IMR-90 (cell line): ENCODE results near the gene TNFRSF18. TPM values are rescaled to one million over a fixed set of nuclear protein-coding genes. Genes with fewer than 3 reads are reported as not detected.

Experiments used
- ATAC-seq: fragments of 200-7000 bp; cut with Tn5 transposase; 2 replicates; pipeline ENCODE4 v1.9.1; 2020; ENCODE audit warnings: low read depth, mild to moderate bottlenecking, moderate library complexity
- BruUV-seq: library from RNA; stranded (reverse); fragments of 400-500 nt; replicated peaks from 2 replicates; lab custom pipeline; 2021; lab: Mats Ljungman, UMichigan
- CTCF ChIA-PET: fragments of 300-600 bp; formaldehyde crosslinking; extraction: SDS; loops from one replicate; lab custom pipeline; 2021; ENCODE audit warnings: antibody characterized with exemption; lab: Yijun Ruan, JAX
- POLR2A ChIA-PET: fragments of 300-600 bp; sonication (Branson Sonifier 250); formaldehyde crosslinking; loops from one replicate; lab custom pipeline; 2022; ENCODE audit warnings: antibody characterized with exemption; ENCODE audit not compliant: unreplicated experiment; lab: Charles Lee
- DNase-seq: peaks from one replicate; pipeline ENCODE4 v3.0.0; 2013
- H2AFZ ChIP-seq: replicated peaks from 2 replicates; pipeline ENCODE3; 2013; ENCODE audit warnings: low read length, mild to moderate bottlenecking; ENCODE audit not compliant: poor library complexity
- H2AK5ac ChIP-seq: 2 replicates; pipeline ENCODE4 v1.6.1; 2013; ENCODE audit warnings: low read depth, low read length, inconsistent platforms
- H2AK9ac ChIP-seq: replicated peaks from 2 replicates; pipeline ENCODE3; 2013; ENCODE audit warnings: mild to moderate bottlenecking, low read depth, low read length, moderate library complexity; ENCODE audit not compliant: poor library complexity
- H2BK120ac ChIP-seq: 2 replicates; pipeline ENCODE4 v1.6.1; 2013; ENCODE audit warnings: low read depth, low read length, inconsistent platforms
- H2BK15ac ChIP-seq: 3 replicates; pipeline ENCODE4 v1.6.1; 2013; ENCODE audit warnings: low read depth, low read length, inconsistent platforms
- H2BK20ac ChIP-seq: 2 replicates; pipeline ENCODE4 v1.6.1; 2013; ENCODE audit warnings: low read depth, mild to moderate bottlenecking, inconsistent platforms, low read length, moderate library complexity
- H2BK5ac ChIP-seq: 2 replicates; pipeline ENCODE4 v1.6.1; 2013; ENCODE audit warnings: mild to moderate bottlenecking, low read depth, low read length, inconsistent platforms; ENCODE audit not compliant: poor library complexity, severe bottlenecking
- H3K14ac ChIP-seq: replicated peaks from 2 replicates; pipeline ENCODE4 v1.6.1; 2013; ENCODE audit warnings: low read depth, low read length, inconsistent platforms
- H3K18ac ChIP-seq: 2 replicates; pipeline ENCODE4 v1.6.1; 2013; ENCODE audit warnings: low read depth, low read length, control low read depth
- H3K23ac ChIP-seq: 2 replicates; pipeline ENCODE4 v1.6.1; 2013; ENCODE audit warnings: low read depth, low read length, inconsistent platforms
- H3K27ac ChIP-seq: 2 replicates; pipeline ENCODE4 v1.5.1; 2013; ENCODE audit warnings: mild to moderate bottlenecking, control low read depth, low read length; ENCODE audit not compliant: insufficient read depth
- H3K27me3 ChIP-seq: 2 replicates; pipeline ENCODE4 v1.6.1; 2013; ENCODE audit warnings: low read length; ENCODE audit not compliant: control insufficient read depth, insufficient read depth
- H3K36me3 ChIP-seq: 2 replicates; pipeline ENCODE4 v1.6.1; 2013; ENCODE audit warnings: low read length, mixed read lengths; ENCODE audit not compliant: control insufficient read depth, insufficient read depth
- H3K4ac ChIP-seq: 2 replicates; pipeline ENCODE4 v1.6.1; 2013; ENCODE audit warnings: low read depth, low read length, inconsistent platforms
- H3K4me1 ChIP-seq: 2 replicates; pipeline ENCODE4 v1.6.1; 2013; ENCODE audit warnings: low read length, mixed read lengths; ENCODE audit not compliant: control insufficient read depth, insufficient read depth
- H3K4me2 ChIP-seq: 2 replicates; pipeline ENCODE4 v1.6.1; 2013; ENCODE audit warnings: low read depth, mild to moderate bottlenecking, control low read depth, low read length, moderate library complexity
- H3K4me3 ChIP-seq: 2 replicates; pipeline ENCODE4 v1.5.1; 2013; ENCODE audit warnings: low read depth, mild to moderate bottlenecking, control low read depth, low read length, moderate library complexity; ENCODE audit not compliant: insufficient read depth
- H3K56ac ChIP-seq: 2 replicates; pipeline ENCODE4 v1.6.1; 2013; ENCODE audit warnings: low read length, inconsistent platforms; ENCODE audit not compliant: insufficient read depth; ENCODE audit errors: extremely low read depth
- H3K79me1 ChIP-seq, 2 experiments: 2 replicates each; pipeline ENCODE4 v1.6.1; 2013; ENCODE audit warnings: low read length in 2 of 2, inconsistent platforms in 1 of 2, low read depth in 1 of 2
- H3K9ac ChIP-seq: 2 replicates; pipeline ENCODE4 v1.6.1; 2013; ENCODE audit warnings: low read depth, low read length, control low read depth
- H3K9me1 ChIP-seq: 2 replicates; pipeline ENCODE4 v1.6.1; 2013; ENCODE audit warnings: low read length, inconsistent platforms; ENCODE audit not compliant: insufficient read depth
- H3K9me3 ChIP-seq: 2 replicates; pipeline ENCODE4 v1.6.1; 2013; ENCODE audit warnings: low read length; ENCODE audit not compliant: control insufficient read depth, insufficient read depth
- H4K20me1 ChIP-seq: 2 replicates; pipeline ENCODE4 v1.6.1; 2013; ENCODE audit warnings: low read length, inconsistent platforms; ENCODE audit not compliant: insufficient read depth
- H4K5ac ChIP-seq: 2 replicates; pipeline ENCODE4 v1.6.1; 2013; ENCODE audit warnings: mild to moderate bottlenecking, low read depth, low read length, control low read depth
- H4K8ac ChIP-seq, 2 experiments: 2 replicates each; pipeline ENCODE4 v1.6.1; 2013; ENCODE audit warnings: low read depth in 2 of 2, low read length in 2 of 2, control low read depth in 1 of 2, inconsistent platforms in 1 of 2
- H4K91ac ChIP-seq: 2 replicates; pipeline ENCODE4 v1.6.1; 2013; ENCODE audit warnings: low read depth, low read length, inconsistent platforms; ENCODE audit not compliant: insufficient read depth
- FOS ChIP-seq: fragments of 150-350 bp; IDR thresholded peaks from 2 replicates; pipeline ENCODE4 v1.6.1; 2016; ENCODE audit warnings: low read depth, low read length
- MXI1 ChIP-seq: IDR thresholded peaks from 2 replicates; pipeline ENCODE4 v1.6.1; 2012; ENCODE audit warnings: low read depth, mild to moderate bottlenecking, low read length, moderate library complexity, borderline replicate concordance
- NFE2L2 ChIP-seq: fragments of 150-350 bp; IDR thresholded peaks from 2 replicates; pipeline ENCODE4 v1.6.1; 2016; ENCODE audit warnings: low read depth, mild to moderate bottlenecking, low read length
- POLR2A ChIP-seq: IDR thresholded peaks from 2 replicates; pipeline ENCODE4 v1.6.1; 2012; ENCODE audit warnings: mild to moderate bottlenecking, low read depth, low read length
- RAD21 ChIP-seq: IDR thresholded peaks from 2 replicates; pipeline ENCODE4 v1.6.1; 2012; ENCODE audit warnings: low read length, improper control_type of control experiment
- RCOR1 ChIP-seq: IDR thresholded peaks from 2 replicates; pipeline ENCODE4 v1.6.1; 2012; ENCODE audit warnings: mild to moderate bottlenecking, low read length, improper control_type of control experiment; ENCODE audit not compliant: insufficient replicate concordance
- RFX5 ChIP-seq: IDR thresholded peaks from 2 replicates; pipeline ENCODE4 v1.8.0; 2012; ENCODE audit warnings: low read depth, mild to moderate bottlenecking, low read length, moderate library complexity
- WGBS, 2 experiments: methylation state at CpG; one replicate each; pipeline versions ENCODE4 v1.1.5 to v1.1.7; 2013; ENCODE audit warnings: missing lambda C conversion rate in 2 of 2; ENCODE audit not compliant: insufficient read length in 1 of 2; ENCODE audit errors: extremely low coverage in 2 of 2; 5-methylcytosine and 5-hydroxymethylcytosine counted together
- dilution Hi-C: fragments of 300-500 bp; cut with HindIII; formaldehyde crosslinking; loops from one replicate; pipeline ENCODE4 v1.14.3; 2018; ENCODE audit warnings: low sequenced_read_pairs; ENCODE audit not compliant: unreplicated experiment
- in situ Hi-C: fragments of 300-500 bp; cut with MboI; formaldehyde crosslinking; loops from 3 replicates; pipeline ENCODE4 v1.14.3; 2019; ENCODE audit warnings: low sequenced_read_pairs, inconsistent platforms, mixed read lengths
- intact Hi-C: fragments of 100-400 bp; cut with micrococcal nuclease; formaldehyde crosslinking; loops from 2 replicates; pipeline ENCODE4 v1.10.0; 2022
- polyA plus RNA-seq, 3 experiments: library from polyadenylated mRNA; depleted of rRNA; stranded (reverse); fragments of >200 nt; gene quantifications; 2 replicates each; pipeline ENCODE4 v1.2.3, GENCODE V29; 2012; ENCODE audit warnings: low replicate concordance in 1 of 3
- total RNA-seq: library from RNA; depleted of rRNA; stranded (reverse); fragments of >200 nt; gene quantifications from 2 replicates; pipeline ENCODE4 v1.2.3, GENCODE V29; 2012
- TF ChIP-seq, protein P1 (sequence below): fragments of 150-350 bp; IDR thresholded peaks from 2 replicates; pipeline ENCODE4 v1.6.1; 2017; ENCODE audit warnings: mild to moderate bottlenecking, antibody characterized with exemption, low read length, low read depth

TNFRSF18 gene
- total and polyA plus RNA-seq, 2 of the 4 experiments (the other 2 are of a cell fraction), result 0.18 to 1.0 TPM

DNA sequence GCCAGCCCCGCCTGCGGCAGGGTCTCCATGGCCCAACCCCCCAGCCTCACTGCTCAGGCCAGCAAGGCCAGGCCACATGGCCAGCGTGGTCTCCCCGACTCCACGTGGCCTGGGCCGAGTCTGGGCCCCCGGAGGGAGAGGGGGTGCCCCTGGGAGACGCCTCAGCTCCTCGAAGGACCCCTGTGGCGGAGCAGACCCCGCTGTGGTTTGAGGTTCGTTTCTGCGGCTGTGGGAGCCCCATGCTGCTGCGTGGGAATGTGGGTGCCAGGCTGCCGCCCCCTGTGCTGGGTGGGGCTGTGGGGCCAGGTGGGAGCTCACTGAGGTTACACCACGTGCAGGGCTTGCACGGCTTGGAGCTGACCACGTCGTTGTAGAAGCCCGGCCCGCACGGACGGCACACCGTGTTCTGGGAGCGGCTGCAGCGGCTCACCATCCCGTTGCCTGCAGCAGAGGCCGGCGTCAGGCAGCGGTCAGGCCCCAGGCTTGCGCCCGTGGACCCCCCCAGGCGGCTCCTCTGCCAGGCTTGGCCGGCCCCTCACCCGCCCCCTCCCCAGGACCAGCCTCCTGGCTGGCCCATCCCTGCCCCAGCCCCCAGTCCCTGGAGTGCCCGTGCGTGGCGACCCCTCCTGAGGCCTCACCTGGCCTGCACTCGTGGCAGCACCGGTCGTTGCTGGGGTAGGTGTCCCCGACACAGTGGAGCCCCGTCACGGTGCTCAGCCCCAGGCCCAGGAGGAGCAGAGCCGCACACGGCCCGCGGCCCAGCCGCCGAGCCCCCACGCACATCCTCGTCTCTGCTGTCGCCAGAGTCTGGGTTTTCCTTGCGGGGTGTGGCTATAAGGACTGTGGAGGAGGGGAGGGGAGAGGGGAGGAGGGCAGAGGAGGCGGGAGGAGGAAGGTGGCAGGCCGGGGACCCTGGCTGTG, 7.2 kb upstream of the TNFRSF18 start, which contains the start of gene TNFRSF4:
Gene TNFRSF4 (minus strand): TSS at position 809 of the 921 bp plus-strand sequence. CDS start 26 bp downstream, at position 783.
- WGBS, 2 experiments, result 84% methylated on average over 25 of the region's 56 CpGs; no CpG with 5 or more reads in 1 of the 2 experiments
- intact Hi-C loops (no loop called here), in situ Hi-C loops (no loop called here), dilution Hi-C loops (no loop called here)
- no peak within 1 kb of the TSS for H4K91ac ChIP-seq
- no peak within 1 kb of the TSS for H2BK15ac ChIP-seq
- no peak within 1 kb of the TSS for H3K4me3 ChIP-seq
- no peak within 1 kb of the TSS for H2AFZ ChIP-seq
- H3K27me3 ChIP-seq, result no peaks in the 10 kb centered on the region
- peaks cover 8% of the 10 kb centered on the region for H4K20me1 ChIP-seq
- H3K14ac ChIP-seq, result no peak within 1 kb of the TSS
- H3K56ac ChIP-seq, result no peak within 1 kb of the TSS
- no peak within 1 kb of the TSS for H3K23ac ChIP-seq
- no peak within 1 kb of the TSS for H2AK5ac ChIP-seq
- H2AK9ac ChIP-seq, result no peak within 1 kb of the TSS
- H3K36me3 ChIP-seq, result peaks cover 25% of the 10 kb centered on the region
- POLR2A ChIA-PET, result no interaction called here
- ATAC-seq (no peak), DNase-seq (no peak)
- no peak within 1 kb of the TSS for H3K27ac ChIP-seq
- H4K5ac ChIP-seq, result no peak within 1 kb of the TSS
- no peak within 1 kb of the TSS for H3K4me2 ChIP-seq
- BruUV-seq, result no TSS peak
- H3K79me1 ChIP-seq, result peaks cover 0 to 6% of the 10 kb centered on the region in 2 experiments; a peak in 1 of 4 replicates
- H3K9me1 ChIP-seq, result no peaks in the 10 kb centered on the region
- no peak within 1 kb of the TSS for H2BK120ac ChIP-seq
- H3K9ac ChIP-seq, result no peak within 1 kb of the TSS
- H4K8ac ChIP-seq, result no peak within 1 kb of the TSS
- H3K18ac ChIP-seq, result no peak within 1 kb of the TSS
- no peaks in the 10 kb centered on the region for H3K9me3 ChIP-seq
- no peak within 1 kb of the TSS for H2BK5ac ChIP-seq
- no peak for TF ChIP-seq MXI1
- no peak for TF ChIP-seq RFX5
- TF ChIP-seq POLR2A, result no peak
- no peak for TF ChIP-seq FOS
- TF ChIP-seq, protein P1, sequence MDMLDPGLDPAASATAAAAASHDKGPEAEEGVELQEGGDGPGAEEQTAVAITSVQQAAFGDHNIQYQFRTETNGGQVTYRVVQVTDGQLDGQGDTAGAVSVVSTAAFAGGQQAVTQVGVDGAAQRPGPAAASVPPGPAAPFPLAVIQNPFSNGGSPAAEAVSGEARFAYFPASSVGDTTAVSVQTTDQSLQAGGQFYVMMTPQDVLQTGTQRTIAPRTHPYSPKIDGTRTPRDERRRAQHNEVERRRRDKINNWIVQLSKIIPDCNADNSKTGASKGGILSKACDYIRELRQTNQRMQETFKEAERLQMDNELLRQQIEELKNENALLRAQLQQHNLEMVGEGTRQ, result no peak
- no peak for TF ChIP-seq RAD21
- TF ChIP-seq RCOR1, result no peak
- no peak for TF ChIP-seq NFE2L2
- no peak within 1 kb of the TSS for H2BK20ac ChIP-seq
- H3K4ac ChIP-seq, result no peak within 1 kb of the TSS
- H3K4me1 ChIP-seq, result peaks cover 4% of the 10 kb centered on the region
- CTCF ChIA-PET, result no interaction called here
